Small intestine (tissue), 7 donors: ENCODE data around the gene NKX3-2. TPM values are rescaled to one million over a fixed set of nuclear protein-coding genes. Genes with fewer than 3 reads are reported as not detected.

ENCODE experiments used
- DNase-seq, 2 donors: peaks; one replicate each; pipeline versions ENCODE4 v3.0.0 to v3.0.0-alpha.2; 2013
- FAIRE-seq: peaks from 2 replicates; lab custom pipeline; 2012; peaks lifted over from hg19 to GRCh38; lab: Jason Lieb, UNC
- H3K27ac ChIP-seq, 3 donors: one replicate each; pipeline ENCODE4 v1.5.1; 2013; ENCODE audit warnings: low read length in 2 of 3, mild to moderate bottlenecking in 2 of 3, control low read depth in 1 of 3, inconsistent platforms in 1 of 3, low read depth in 1 of 3, moderate library complexity in 1 of 3
- H3K27me3 ChIP-seq, 3 donors: one replicate each; pipeline ENCODE4 v1.6.1; 2013; ENCODE audit warnings: low read length in 3 of 3, inconsistent platforms in 1 of 3; ENCODE audit not compliant: control insufficient read depth in 3 of 3, insufficient read depth in 3 of 3
- H3K36me3 ChIP-seq, 3 donors: one replicate each; pipeline ENCODE4 v1.6.1; 2013; ENCODE audit warnings: low read length in 3 of 3, inconsistent platforms in 1 of 3, low read depth in 1 of 3, mild to moderate bottlenecking in 1 of 3, moderate library complexity in 1 of 3; ENCODE audit not compliant: control insufficient read depth in 3 of 3, insufficient read depth in 2 of 3
- H3K4me1 ChIP-seq, 3 donors: one replicate each; pipeline ENCODE4 v1.6.1; 2013; ENCODE audit warnings: low read length in 2 of 3, inconsistent platforms in 1 of 3, low read depth in 1 of 3, mild to moderate bottlenecking in 1 of 3, moderate library complexity in 1 of 3; ENCODE audit not compliant: control insufficient read depth in 3 of 3, insufficient read depth in 2 of 3
- H3K4me3 ChIP-seq, 3 donors: one replicate each; pipeline ENCODE4 v1.5.1; 2013; ENCODE audit warnings: low read length in 3 of 3, control low read depth in 1 of 3, inconsistent platforms in 1 of 3, low read depth in 1 of 3, mild to moderate bottlenecking in 1 of 3, moderate library complexity in 1 of 3
- H3K9me3 ChIP-seq, 2 donors: one replicate each; pipeline ENCODE4 v1.6.1; 2013; ENCODE audit warnings: low read depth in 1 of 2, low read length in 1 of 2; ENCODE audit not compliant: control insufficient read depth in 2 of 2, insufficient read depth in 1 of 2
- WGBS, 3 donors: extraction: QIAGEN DNeasy Blood & Tissue Kit; methylation state at CpG; one replicate each; pipeline ENCODE4 v1.1.7; 2013; 5-methylcytosine and 5-hydroxymethylcytosine counted together
- polyA plus RNA-seq, 4 donors: library from polyadenylated mRNA; stranded (reverse) in 3 of 4; unstranded in 1 of 4; fragments of 200-250 nt in 3 of 4; fragments of 120-200 nt in 1 of 4; gene quantifications; one replicate each; pipeline versions ENCODE4 v1.2.1 to v1.2.3, GENCODE V29; 2013
- donor health status: healthy with polysubstance abuse.
- donor health status: control.
- donor health status: control.
- donor health status: Bipolar disorder and iron deficiency.
- donor health status: healthy.

NKX3-2 gene
- polyA plus RNA-seq, 4 donors, result 0.24 to 0.44 TPM; not detected in 2

DNA sequence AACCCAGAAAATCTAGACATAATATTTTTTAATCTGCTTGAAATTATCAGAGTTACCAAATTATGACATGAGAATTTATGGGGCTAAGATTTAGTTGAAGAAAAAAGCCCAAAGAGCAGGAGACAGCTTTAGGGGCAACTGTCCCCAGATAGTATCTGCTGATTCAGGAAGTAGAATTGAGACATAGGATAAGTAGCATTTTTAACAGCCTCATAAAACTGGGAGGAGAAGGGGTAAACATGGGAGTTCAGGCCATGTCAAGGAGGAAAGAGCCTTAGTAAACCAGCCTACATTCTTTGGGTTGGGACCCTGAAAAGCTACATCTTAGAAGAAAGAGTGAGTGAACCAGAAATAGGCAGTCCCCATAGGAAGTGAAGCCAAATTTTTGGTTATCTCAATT, 50.5 kb downstream of the NKX3-2 start:
- H3K4me3 ChIP-seq, result no peak overlapping the region
- no peak for DNase-seq
- no peaks in the 10 kb centered on the region for H3K9me3 ChIP-seq
- no peaks in the 10 kb centered on the region for H3K36me3 ChIP-seq
- no peaks in the 10 kb centered on the region for H3K4me1 ChIP-seq
- no peak for FAIRE-seq
- no peak overlapping the region for H3K27ac ChIP-seq
- peaks cover 0 to 5% (median 0%) of the 10 kb centered on the region in 3 donors for H3K27me3 ChIP-seq

- no peaks in the 10 kb centered on the region for H3K4me1 ChIP-seq
- 74 to 79% (median 76%) methylated on average over 3 of the region's 3 CpGs for WGBS, 3 donors
- H3K27me3 ChIP-seq, result peaks cover 0 to 7% (median 0%) of the 10 kb centered on the region in 3 donors
- no peaks in the 10 kb centered on the region for H3K36me3 ChIP-seq
- FAIRE-seq (no peak), DNase-seq (no peak)
- no peak overlapping the region for H3K4me3 ChIP-seq
- H3K9me3 ChIP-seq, result peaks cover 0 to 1% of the 10 kb centered on the region in 2 donors
- H3K27ac ChIP-seq, result no peak overlapping the region
Measured at GRCh38 chr4:13492747-13493146, 51.6 kb downstream of the NKX3-2 start.

Other genes starting within 250 kb of the NKX3-2 start
- gene RAB28, start 60.2 kb downstream of the NKX3-2 start, polyA plus RNA-seq, result 10 to 100 TPM in 2 of 4 donors, 1 to 10 TPM in 2; 7.4 to 16.7 (median 11.0) TPM
- gene BOD1L1, start 83.2 kb upstream of the NKX3-2 start, polyA plus RNA-seq, result 10 to 100 TPM; 11.7 to 39.6 (median 13.6) TPM